ENCODE data around the gene RDX. TPM values are rescaled to one million over a fixed set of nuclear protein-coding genes. Genes with fewer than 3 reads are reported as not detected.

Gene RDX
- total and polyA plus RNA-seq, 2 experiments from 2014 or later = 45.2 to 226 TPM

DNA sequence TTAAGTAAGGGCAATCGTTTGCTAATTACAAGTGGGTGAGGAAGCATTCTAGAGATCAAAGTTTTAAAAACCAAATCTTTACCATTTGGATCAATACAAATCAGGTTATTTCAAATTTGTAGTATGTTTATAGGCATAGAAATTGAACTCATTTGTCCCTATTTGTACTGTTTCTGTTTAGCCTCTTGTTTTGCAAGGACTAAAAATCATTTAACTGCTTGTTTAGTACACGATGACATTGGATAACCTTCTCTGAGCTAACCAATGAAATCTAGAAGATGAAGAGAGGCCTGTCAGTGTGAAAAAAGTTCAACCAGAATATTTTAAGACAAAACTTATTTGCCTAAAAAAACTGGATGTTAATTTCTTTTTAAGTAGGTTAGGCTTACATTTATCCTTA is 163.3 kb downstream of the RDX start:
- H3K4me2 ChIP-seq = no peak overlapping the region
- H3K4me1 Mint-ChIP-seq = peaks cover 36% of the 10 kb centered on the region
- DNase-seq (ENCODE audit: low spot score) = no peak

More for the DNA sequence above, 163.3 kb downstream of the RDX start:
- Histone ChIP-seq H3K27me3 (ENCODE audit: insufficient read depth) (no peaks in the 10 kb centered on the region), H2AFZ (no peak overlapping the region), H4K20me1 (replicated peaks; ENCODE audit: insufficient read depth) (no peaks in the 10 kb centered on the region; the same call in 1 of the 2 replicates), H3K9me2 (ENCODE audit: insufficient read depth) (no peaks in the 10 kb centered on the region), H3F3A (replicated peaks; ENCODE audit: low read depth) (no peaks in the 10 kb centered on the region), H3K4me3 (no peak overlapping the region), H3K79me2 (replicated peaks; ENCODE audit: insufficient read depth) (no peaks in the 10 kb centered on the region), H3K36me3 (ENCODE audit: insufficient read depth) (no peaks in the 10 kb centered on the region), H3K4me1 (ENCODE audit: insufficient read depth) (peaks cover 40% of the 10 kb centered on the region), H3K27ac (ENCODE audit: low read depth) (no peak overlapping the region)
- ATAC-seq = no peak
- H3K9me3 Mint-ChIP-seq = no peaks in the 10 kb centered on the region
- H3K27ac Mint-ChIP-seq = no peak overlapping the region
- H3K36me3 Mint-ChIP-seq (ENCODE audit: low read depth) = no peaks in the 10 kb centered on the region
- H3K27me3 Mint-ChIP-seq (ENCODE audit: insufficient read depth, low read depth, poor library complexity) = no peaks in the 10 kb centered on the region
- TF ChIP-seq EZH2phosphoT487 (IDR thresholded peaks at IDR 0.05; ENCODE audit: unreplicated experiment) (no peak), ZNF331 (CRISPR knock-in tag; IDR thresholded peaks at IDR 0.05; ENCODE audit: low read depth) (no peak), POLR2AphosphoS5 (IDR thresholded peaks at IDR 0.05; ENCODE audit: low read depth) (no peak), CREB1 (CRISPR knock-in tag; IDR thresholded peaks at IDR 0.05; ENCODE audit: low read depth) (no peak), EZH2 (IDR thresholded peaks at IDR 0.05; ENCODE audit: low read depth, unreplicated experiment) (no peak), STAT1 (IDR thresholded peaks at IDR 0.05; ENCODE audit: unreplicated experiment) (no peak), ZNF114 (CRISPR knock-in tag; IDR thresholded peaks at IDR 0.05) (no peak), JUNB (IDR thresholded peaks at IDR 0.05; ENCODE audit: unreplicated experiment) (no peak), NANOG (IDR thresholded peaks at IDR 0.05; ENCODE audit: borderline replicate concordance) (no peak)
- TF ChIP-seq, protein P1, sequence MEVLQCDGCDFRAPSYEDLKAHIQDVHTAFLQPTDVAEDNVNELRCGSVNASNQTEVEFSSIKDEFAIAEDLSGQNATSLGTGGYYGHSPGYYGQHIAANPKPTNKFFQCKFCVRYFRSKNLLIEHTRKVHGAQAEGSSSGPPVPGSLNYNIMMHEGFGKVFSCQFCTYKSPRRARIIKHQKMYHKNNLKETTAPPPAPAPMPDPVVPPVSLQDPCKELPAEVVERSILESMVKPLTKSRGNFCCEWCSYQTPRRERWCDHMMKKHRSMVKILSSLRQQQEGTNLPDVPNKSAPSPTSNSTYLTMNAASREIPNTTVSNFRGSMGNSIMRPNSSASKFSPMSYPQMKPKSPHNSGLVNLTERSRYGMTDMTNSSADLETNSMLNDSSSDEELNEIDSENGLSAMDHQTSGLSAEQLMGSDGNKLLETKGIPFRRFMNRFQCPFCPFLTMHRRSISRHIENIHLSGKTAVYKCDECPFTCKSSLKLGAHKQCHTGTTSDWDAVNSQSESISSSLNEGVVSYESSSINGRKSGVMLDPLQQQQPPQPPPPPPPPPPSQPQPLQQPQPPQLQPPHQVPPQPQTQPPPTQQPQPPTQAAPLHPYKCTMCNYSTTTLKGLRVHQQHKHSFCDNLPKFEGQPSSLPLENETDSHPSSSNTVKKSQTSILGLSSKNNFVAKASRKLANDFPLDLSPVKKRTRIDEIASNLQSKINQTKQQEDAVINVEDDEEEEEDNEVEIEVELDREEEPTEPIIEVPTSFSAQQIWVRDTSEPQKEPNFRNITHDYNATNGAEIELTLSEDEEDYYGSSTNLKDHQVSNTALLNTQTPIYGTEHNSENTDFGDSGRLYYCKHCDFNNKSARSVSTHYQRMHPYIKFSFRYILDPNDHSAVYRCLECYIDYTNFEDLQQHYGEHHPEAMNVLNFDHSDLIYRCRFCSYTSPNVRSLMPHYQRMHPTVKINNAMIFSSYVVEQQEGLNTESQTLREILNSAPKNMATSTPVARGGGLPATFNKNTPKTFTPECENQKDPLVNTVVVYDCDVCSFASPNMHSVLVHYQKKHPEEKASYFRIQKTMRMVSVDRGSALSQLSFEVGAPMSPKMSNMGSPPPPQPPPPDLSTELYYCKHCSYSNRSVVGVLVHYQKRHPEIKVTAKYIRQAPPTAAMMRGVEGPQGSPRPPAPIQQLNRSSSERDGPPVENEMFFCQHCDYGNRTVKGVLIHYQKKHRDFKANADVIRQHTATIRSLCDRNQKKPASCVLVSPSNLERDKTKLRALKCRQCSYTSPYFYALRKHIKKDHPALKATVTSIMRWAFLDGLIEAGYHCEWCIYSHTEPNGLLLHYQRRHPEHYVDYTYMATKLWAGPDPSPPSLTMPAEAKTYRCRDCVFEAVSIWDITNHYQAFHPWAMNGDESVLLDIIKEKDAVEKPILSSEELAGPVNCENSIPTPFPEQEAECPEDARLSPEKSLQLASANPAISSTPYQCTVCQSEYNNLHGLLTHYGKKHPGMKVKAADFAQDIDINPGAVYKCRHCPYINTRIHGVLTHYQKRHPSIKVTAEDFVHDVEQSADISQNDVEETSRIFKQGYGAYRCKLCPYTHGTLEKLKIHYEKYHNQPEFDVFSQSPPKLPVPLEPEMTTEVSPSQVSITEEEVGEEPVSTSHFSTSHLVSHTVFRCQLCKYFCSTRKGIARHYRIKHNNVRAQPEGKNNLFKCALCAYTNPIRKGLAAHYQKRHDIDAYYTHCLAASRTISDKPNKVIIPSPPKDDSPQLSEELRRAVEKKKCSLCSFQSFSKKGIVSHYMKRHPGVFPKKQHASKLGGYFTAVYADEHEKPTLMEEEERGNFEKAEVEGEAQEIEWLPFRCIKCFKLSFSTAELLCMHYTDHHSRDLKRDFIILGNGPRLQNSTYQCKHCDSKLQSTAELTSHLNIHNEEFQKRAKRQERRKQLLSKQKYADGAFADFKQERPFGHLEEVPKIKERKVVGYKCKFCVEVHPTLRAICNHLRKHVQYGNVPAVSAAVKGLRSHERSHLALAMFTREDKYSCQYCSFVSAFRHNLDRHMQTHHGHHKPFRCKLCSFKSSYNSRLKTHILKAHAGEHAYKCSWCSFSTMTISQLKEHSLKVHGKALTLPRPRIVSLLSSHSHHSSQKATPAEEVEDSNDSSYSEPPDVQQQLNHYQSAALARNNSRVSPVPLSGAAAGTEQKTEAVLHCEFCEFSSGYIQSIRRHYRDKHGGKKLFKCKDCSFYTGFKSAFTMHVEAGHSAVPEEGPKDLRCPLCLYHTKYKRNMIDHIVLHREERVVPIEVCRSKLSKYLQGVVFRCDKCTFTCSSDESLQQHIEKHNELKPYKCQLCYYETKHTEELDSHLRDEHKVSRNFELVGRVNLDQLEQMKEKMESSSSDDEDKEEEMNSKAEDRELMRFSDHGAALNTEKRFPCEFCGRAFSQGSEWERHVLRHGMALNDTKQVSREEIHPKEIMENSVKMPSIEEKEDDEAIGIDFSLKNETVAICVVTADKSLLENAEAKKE (CRISPR knock-in tag; IDR thresholded peaks at IDR 0.05) = no peak
- TF ChIP-seq, protein P2, sequence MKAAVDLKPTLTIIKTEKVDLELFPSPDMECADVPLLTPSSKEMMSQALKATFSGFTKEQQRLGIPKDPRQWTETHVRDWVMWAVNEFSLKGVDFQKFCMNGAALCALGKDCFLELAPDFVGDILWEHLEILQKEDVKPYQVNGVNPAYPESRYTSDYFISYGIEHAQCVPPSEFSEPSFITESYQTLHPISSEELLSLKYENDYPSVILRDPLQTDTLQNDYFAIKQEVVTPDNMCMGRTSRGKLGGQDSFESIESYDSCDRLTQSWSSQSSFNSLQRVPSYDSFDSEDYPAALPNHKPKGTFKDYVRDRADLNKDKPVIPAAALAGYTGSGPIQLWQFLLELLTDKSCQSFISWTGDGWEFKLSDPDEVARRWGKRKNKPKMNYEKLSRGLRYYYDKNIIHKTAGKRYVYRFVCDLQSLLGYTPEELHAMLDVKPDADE (IDR thresholded peaks at IDR 0.05) = no peak
- TF ChIP-seq, protein P3, sequence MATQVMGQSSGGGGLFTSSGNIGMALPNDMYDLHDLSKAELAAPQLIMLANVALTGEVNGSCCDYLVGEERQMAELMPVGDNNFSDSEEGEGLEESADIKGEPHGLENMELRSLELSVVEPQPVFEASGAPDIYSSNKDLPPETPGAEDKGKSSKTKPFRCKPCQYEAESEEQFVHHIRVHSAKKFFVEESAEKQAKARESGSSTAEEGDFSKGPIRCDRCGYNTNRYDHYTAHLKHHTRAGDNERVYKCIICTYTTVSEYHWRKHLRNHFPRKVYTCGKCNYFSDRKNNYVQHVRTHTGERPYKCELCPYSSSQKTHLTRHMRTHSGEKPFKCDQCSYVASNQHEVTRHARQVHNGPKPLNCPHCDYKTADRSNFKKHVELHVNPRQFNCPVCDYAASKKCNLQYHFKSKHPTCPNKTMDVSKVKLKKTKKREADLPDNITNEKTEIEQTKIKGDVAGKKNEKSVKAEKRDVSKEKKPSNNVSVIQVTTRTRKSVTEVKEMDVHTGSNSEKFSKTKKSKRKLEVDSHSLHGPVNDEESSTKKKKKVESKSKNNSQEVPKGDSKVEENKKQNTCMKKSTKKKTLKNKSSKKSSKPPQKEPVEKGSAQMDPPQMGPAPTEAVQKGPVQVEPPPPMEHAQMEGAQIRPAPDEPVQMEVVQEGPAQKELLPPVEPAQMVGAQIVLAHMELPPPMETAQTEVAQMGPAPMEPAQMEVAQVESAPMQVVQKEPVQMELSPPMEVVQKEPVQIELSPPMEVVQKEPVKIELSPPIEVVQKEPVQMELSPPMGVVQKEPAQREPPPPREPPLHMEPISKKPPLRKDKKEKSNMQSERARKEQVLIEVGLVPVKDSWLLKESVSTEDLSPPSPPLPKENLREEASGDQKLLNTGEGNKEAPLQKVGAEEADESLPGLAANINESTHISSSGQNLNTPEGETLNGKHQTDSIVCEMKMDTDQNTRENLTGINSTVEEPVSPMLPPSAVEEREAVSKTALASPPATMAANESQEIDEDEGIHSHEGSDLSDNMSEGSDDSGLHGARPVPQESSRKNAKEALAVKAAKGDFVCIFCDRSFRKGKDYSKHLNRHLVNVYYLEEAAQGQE (IDR thresholded peaks at IDR 0.05; ENCODE audit: unreplicated experiment) = no peak
- TF ChIP-seq, protein P4, sequence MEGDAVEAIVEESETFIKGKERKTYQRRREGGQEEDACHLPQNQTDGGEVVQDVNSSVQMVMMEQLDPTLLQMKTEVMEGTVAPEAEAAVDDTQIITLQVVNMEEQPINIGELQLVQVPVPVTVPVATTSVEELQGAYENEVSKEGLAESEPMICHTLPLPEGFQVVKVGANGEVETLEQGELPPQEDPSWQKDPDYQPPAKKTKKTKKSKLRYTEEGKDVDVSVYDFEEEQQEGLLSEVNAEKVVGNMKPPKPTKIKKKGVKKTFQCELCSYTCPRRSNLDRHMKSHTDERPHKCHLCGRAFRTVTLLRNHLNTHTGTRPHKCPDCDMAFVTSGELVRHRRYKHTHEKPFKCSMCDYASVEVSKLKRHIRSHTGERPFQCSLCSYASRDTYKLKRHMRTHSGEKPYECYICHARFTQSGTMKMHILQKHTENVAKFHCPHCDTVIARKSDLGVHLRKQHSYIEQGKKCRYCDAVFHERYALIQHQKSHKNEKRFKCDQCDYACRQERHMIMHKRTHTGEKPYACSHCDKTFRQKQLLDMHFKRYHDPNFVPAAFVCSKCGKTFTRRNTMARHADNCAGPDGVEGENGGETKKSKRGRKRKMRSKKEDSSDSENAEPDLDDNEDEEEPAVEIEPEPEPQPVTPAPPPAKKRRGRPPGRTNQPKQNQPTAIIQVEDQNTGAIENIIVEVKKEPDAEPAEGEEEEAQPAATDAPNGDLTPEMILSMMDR (conservative IDR thresholded peaks at IDR 0.05; ENCODE audit: low read depth in 2 of 2) = no peak
- H3K4me3 Mint-ChIP-seq = no peak overlapping the region

Measured in GM23338 (cell line).